ENCODE results near the gene NOVA2.
"Not testable (repeated sequence)": the region's sequence is repeated elsewhere in the genome, so short reads cannot be mapped to it uniquely, and the experiment has no call there.

The NOVA2 gene

GRCh38 chr19:45895983-45896599 lies 77.6 kb downstream of the NOVA2 start:
- DNase-seq (ENCODE audit: low read depth in 2 of 2), result not testable (repeated sequence)

GRCh38 chr19:45895519-45895972 lies 78.1 kb downstream of the NOVA2 start:
- DNase-seq (ENCODE audit: low read depth in 2 of 2), result no peak

- DNase-seq (ENCODE audit: low read depth in 2 of 2), result no peak
Measured at GRCh38 chr19:45890877-45891276, 82.8 kb downstream of the NOVA2 start.

GRCh38 chr19:45889210-45889885 lies 84.3 kb downstream of the NOVA2 start:
- no peak for DNase-seq (ENCODE audit: low read depth in 2 of 2)

- DNase-seq (ENCODE audit: low read depth in 2 of 2), result no peak
Measured at GRCh38 chr19:45887200-45887710, 86.4 kb downstream of the NOVA2 start.

GRCh38 chr19:45886427-45887199 lies 87.1 kb downstream of the NOVA2 start:
- DNase-seq (ENCODE audit: low read depth in 2 of 2), result peak; percentile 77 to 82

GRCh38 chr19:45885556-45886426 lies 87.9 kb downstream of the NOVA2 start, which contains the start of gene IRF2BP1:
TSS of gene IRF2BP1 (minus strand) at chr19:45886141. CDS start at chr19:45885774, 367 bp downstream.
- peak; percentile 77 to 79 for DNase-seq (ENCODE audit: low read depth in 2 of 2)

GRCh38 chr19:45884682-45885555 lies 88.7 kb downstream of the NOVA2 start:
- DNase-seq (ENCODE audit: low read depth in 2 of 2), result no peak

- DNase-seq (ENCODE audit: low read depth in 2 of 2), result no peak
Measured at GRCh38 chr19:45883881-45884681, 89.6 kb downstream of the NOVA2 start.

Data from stimulated activated CD8-positive, alpha-beta memory T cell treated with anti-CD3 and anti-CD28 coated beads, Interleukin-15, amount 100 ng/mL, for 4 hours (primary cell).